ENCODE measurements around the gene GSTM1. TPM values are rescaled to one million over a fixed set of nuclear protein-coding genes. Genes with fewer than 3 reads are reported as not detected.

The GSTM1 gene
- total RNA-seq, 1 experiment from 2014 or later = not detected

DNA sequence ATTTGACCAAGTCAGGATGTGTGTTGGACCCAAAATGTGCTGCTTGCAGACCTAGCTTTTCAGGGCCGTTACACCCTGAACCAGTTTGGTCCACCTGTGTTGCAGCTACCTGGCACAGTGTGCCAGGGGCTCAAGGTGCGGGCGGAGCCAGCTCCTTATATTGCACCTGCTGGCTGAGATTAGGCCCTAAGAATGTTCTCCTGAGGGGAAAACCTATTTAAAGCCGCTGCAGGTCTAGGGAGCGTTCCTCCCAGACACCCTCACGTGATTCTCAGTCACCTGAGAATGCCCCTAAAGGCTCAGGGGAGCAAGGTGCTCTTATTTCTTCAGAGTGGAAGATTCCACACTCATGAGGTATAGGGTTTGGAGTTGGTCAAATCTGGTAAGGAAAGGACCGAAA, 41.3 kb downstream of the GSTM1 start:
- no TSS peak for BruUV-seq (replicated peaks)
- H3K9me3 ChIP-seq (ENCODE audit: low read length) = no peaks in the 10 kb centered on the region
- H3K4me3 ChIP-seq (ENCODE audit: low read length) = no peak overlapping the region
- no peak overlapping the region for H3K27ac ChIP-seq (ENCODE audit: low read length)
- H3F3A ChIP-seq (ENCODE audit: low read length, unreplicated experiment) = no peaks in the 10 kb centered on the region
- no peak overlapping the region for H3K9ac ChIP-seq (ENCODE audit: low read length)
- no peaks in the 10 kb centered on the region for H3K4me1 ChIP-seq (ENCODE audit: insufficient read depth, low read length)
- intact Hi-C loops (cut with micrococcal nuclease) = no loop called here
- no peak overlapping the region for H2AFZ ChIP-seq (ENCODE audit: low read length)
- no peaks in the 10 kb centered on the region for H3K9me2 ChIP-seq (replicated peaks; ENCODE audit: low read length)
- H3K79me2 ChIP-seq (ENCODE audit: low read length) = no peaks in the 10 kb centered on the region
- TF ChIP-seq EZH2 (IDR thresholded peaks at IDR 0.05; ENCODE audit: low read length, unreplicated experiment) (no peak), EZH2phosphoT487 (IDR thresholded peaks at IDR 0.05; ENCODE audit: borderline replicate concordance, low read length) (no peak)
- TF ChIP-seq, protein P1, sequence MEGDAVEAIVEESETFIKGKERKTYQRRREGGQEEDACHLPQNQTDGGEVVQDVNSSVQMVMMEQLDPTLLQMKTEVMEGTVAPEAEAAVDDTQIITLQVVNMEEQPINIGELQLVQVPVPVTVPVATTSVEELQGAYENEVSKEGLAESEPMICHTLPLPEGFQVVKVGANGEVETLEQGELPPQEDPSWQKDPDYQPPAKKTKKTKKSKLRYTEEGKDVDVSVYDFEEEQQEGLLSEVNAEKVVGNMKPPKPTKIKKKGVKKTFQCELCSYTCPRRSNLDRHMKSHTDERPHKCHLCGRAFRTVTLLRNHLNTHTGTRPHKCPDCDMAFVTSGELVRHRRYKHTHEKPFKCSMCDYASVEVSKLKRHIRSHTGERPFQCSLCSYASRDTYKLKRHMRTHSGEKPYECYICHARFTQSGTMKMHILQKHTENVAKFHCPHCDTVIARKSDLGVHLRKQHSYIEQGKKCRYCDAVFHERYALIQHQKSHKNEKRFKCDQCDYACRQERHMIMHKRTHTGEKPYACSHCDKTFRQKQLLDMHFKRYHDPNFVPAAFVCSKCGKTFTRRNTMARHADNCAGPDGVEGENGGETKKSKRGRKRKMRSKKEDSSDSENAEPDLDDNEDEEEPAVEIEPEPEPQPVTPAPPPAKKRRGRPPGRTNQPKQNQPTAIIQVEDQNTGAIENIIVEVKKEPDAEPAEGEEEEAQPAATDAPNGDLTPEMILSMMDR (conservative IDR thresholded peaks at IDR 0.05; ENCODE audit: low read depth, low read length) = no peak
- CTCF ChIA-PET = interaction anchor here (1.4 kb wide), 1 partner anchor 79 kb away, joined by 5 read pairs; no protein-coding TSS in a partner anchor
- no peaks in the 10 kb centered on the region for H3K36me3 ChIP-seq (ENCODE audit: low read depth, low read length)
- no peaks in the 10 kb centered on the region for H4K20me1 ChIP-seq (ENCODE audit: low read length)
- POLR2A ChIA-PET (ENCODE audit: unreplicated experiment) = no interaction called here
- H3K27me3 ChIP-seq (ENCODE audit: low read length) = no peaks in the 10 kb centered on the region
- no peak for ATAC-seq
- H3K4me2 ChIP-seq (ENCODE audit: low read length) = no peak overlapping the region
- DNase-seq = no peak

DNA sequence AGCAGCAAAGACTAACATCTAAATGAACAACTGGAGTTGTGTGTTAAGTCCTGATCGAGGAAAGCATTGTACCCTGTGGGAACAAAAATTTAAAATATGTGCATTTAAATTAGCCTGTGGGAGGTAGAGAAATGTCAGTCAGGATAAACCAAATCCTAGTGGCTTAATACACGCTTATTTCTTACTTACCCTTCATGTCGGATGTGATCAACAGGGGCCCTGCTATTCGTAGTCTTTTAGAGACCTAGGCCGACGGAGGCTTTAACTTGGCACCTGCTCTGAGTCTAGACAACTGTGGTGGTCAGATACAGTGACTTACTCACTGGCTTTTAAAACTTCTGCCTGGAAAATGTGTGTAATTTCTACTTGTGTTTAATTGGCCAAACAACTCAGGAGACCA, 43.0 kb downstream of the GSTM1 start:
- no peak overlapping the region for H3K9ac ChIP-seq (ENCODE audit: low read length)
- H4K20me1 ChIP-seq (ENCODE audit: low read length) = no peaks in the 10 kb centered on the region
- H3K9me2 ChIP-seq (replicated peaks; ENCODE audit: low read length) = no peaks in the 10 kb centered on the region
- H3K79me2 ChIP-seq (ENCODE audit: low read length) = no peaks in the 10 kb centered on the region
- TF ChIP-seq EZH2phosphoT487 (IDR thresholded peaks at IDR 0.05; ENCODE audit: borderline replicate concordance, low read length) (no peak), EZH2 (IDR thresholded peaks at IDR 0.05; ENCODE audit: low read length, unreplicated experiment) (no peak)
- TF ChIP-seq, protein P1 (conservative IDR thresholded peaks at IDR 0.05; ENCODE audit: low read depth, low read length) = no peak
- ChIA-PET POLR2A (ENCODE audit: unreplicated experiment) (no interaction called here), CTCF (no interaction called here)
- H3K4me3 ChIP-seq (ENCODE audit: low read length) = no peak overlapping the region
- H3K9me3 ChIP-seq (ENCODE audit: low read length) = no peaks in the 10 kb centered on the region
- no peaks in the 10 kb centered on the region for H3K36me3 ChIP-seq (ENCODE audit: low read depth, low read length)
- H3K27ac ChIP-seq (ENCODE audit: low read length) = no peak overlapping the region
- no peak overlapping the region for H2AFZ ChIP-seq (ENCODE audit: low read length)
- no peaks in the 10 kb centered on the region for H3K4me1 ChIP-seq (ENCODE audit: insufficient read depth, low read length)
- intact Hi-C loops (cut with micrococcal nuclease) = no loop called here
- ATAC-seq = no peak
- no peaks in the 10 kb centered on the region for H3F3A ChIP-seq (ENCODE audit: low read length, unreplicated experiment)
- DNase-seq = no peak
- no TSS peak for BruUV-seq (replicated peaks)
- H3K4me2 ChIP-seq (ENCODE audit: low read length) = no peak overlapping the region
- no peaks in the 10 kb centered on the region for H3K27me3 ChIP-seq (ENCODE audit: low read length)

DNA sequence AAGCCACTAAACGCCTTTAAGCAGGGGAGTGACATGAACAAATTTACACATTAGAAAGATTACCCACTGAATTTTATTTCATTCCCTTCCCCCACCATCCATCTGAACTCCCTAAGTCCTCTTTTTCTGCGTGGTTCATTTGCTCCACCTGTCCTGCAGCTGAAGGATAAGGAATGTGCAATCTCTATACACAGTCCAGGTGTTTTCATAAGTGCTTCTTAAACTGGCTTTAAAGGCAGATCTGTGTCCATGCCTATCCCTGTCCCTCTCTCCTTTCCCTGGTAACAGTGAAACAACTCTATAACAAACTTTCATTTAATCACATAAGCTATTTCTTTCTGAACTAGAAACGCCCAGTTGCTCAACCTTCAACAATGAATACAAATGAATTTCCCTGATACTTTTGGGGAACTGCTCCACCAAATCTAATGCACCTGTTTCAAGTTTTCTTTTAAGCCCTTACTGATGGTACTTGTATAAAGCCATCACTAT, 44.8 kb downstream of the GSTM1 start:
- ATAC-seq (no peak), DNase-seq (no peak)
- Histone ChIP-seq H3K9me3 (ENCODE audit: low read length) (no peaks in the 10 kb centered on the region), H3K27ac (ENCODE audit: low read length) (no peak overlapping the region), H3K4me1 (ENCODE audit: insufficient read depth, low read length) (no peaks in the 10 kb centered on the region), H3K9me2 (replicated peaks; ENCODE audit: low read length) (no peaks in the 10 kb centered on the region), H3K27me3 (ENCODE audit: low read length) (no peaks in the 10 kb centered on the region), H3K79me2 (ENCODE audit: low read length) (no peaks in the 10 kb centered on the region), H2AFZ (ENCODE audit: low read length) (no peak overlapping the region), H4K20me1 (ENCODE audit: low read length) (no peaks in the 10 kb centered on the region), H3K4me2 (ENCODE audit: low read length) (no peak overlapping the region), H3K36me3 (ENCODE audit: low read depth, low read length) (peaks cover 8% of the 10 kb centered on the region; the same call in 1 of the 2 replicates), H3F3A (ENCODE audit: low read length, unreplicated experiment) (no peaks in the 10 kb centered on the region), H3K4me3 (ENCODE audit: low read length) (no peak overlapping the region), H3K9ac (ENCODE audit: low read length) (no peak overlapping the region)
- TF ChIP-seq EZH2phosphoT487 (IDR thresholded peaks at IDR 0.05; ENCODE audit: borderline replicate concordance, low read length) (no peak), EZH2 (IDR thresholded peaks at IDR 0.05; ENCODE audit: low read length, unreplicated experiment) (no peak)
- TF ChIP-seq, protein P1 (conservative IDR thresholded peaks at IDR 0.05; ENCODE audit: low read depth, low read length) = no peak
- ChIA-PET CTCF (interaction anchor here (0.6 kb wide), 1 partner anchor 81 kb away, joined by 3 read pairs; no protein-coding TSS in a partner anchor), POLR2A (ENCODE audit: unreplicated experiment) (interaction anchor here (0.6 kb wide), 1 partner anchor 18 kb away, joined by 5 read pairs; no protein-coding TSS in a partner anchor)
- intact Hi-C loops (cut with micrococcal nuclease) = no loop called here
- BruUV-seq (replicated peaks) = no TSS peak

Measured in PC-3 (cell line).